Endothelial cell (in vitro differentiated cells): ENCODE results near the gene MAGI2. TPM values are rescaled to one million over a fixed set of nuclear protein-coding genes. Genes with fewer than 3 reads are reported as not detected.

ENCODE experiments used
- DNase-seq: peaks from one replicate; pipeline ENCODE4 v3.0.0; 2021; ENCODE audit warnings: low spot score
- H3K27ac Mint-ChIP-seq: one replicate; pipeline ENCODE4 v1.8.0; 2021; ENCODE audit warnings: mixed read lengths, inconsistent platforms; ENCODE audit not compliant: unreplicated experiment
- H3K27me3 Mint-ChIP-seq: one replicate; pipeline ENCODE4 v1.8.0; 2021; ENCODE audit warnings: mild to moderate bottlenecking, moderate library complexity, mixed read lengths, inconsistent platforms; ENCODE audit not compliant: unreplicated experiment
- H3K36me3 Mint-ChIP-seq: one replicate; pipeline ENCODE4 v1.8.0; 2021; ENCODE audit warnings: mild to moderate bottlenecking, low read depth, mixed read lengths, inconsistent platforms; ENCODE audit not compliant: unreplicated experiment
- H3K4me1 Mint-ChIP-seq: one replicate; pipeline ENCODE4 v1.8.0; 2021; ENCODE audit warnings: mild to moderate bottlenecking, mixed read lengths, inconsistent platforms; ENCODE audit not compliant: unreplicated experiment
- H3K4me3 Mint-ChIP-seq: one replicate; pipeline ENCODE4 v1.8.0; 2021; ENCODE audit warnings: mild to moderate bottlenecking, mixed read lengths, inconsistent platforms; ENCODE audit not compliant: unreplicated experiment
- H3K9me3 Mint-ChIP-seq: one replicate; pipeline ENCODE4 v1.8.0; 2021; ENCODE audit warnings: mixed read lengths, inconsistent platforms; ENCODE audit not compliant: unreplicated experiment
- total RNA-seq: library from RNA; stranded (reverse); fragmentation: NEBNext Ultra II Directional; extraction: Animal tissue kit (Norgen Biotek cat#: 25700); gene quantifications from one replicate; pipeline ENCODE4 v1.2.1, GENCODE V29; 2021; ENCODE audit not compliant: unreplicated experiment
- TF ChIP-seq, protein P1 (sequence below): fragments of 200-600 bp; sonication (generic); IDR thresholded peaks from one replicate; pipeline ENCODE4 v1.5.0; 2021; ENCODE audit warnings: antibody characterized with exemption; ENCODE audit not compliant: unreplicated experiment

MAGI2 gene
- total RNA-seq, 1 donor from 2014 or later = 6.3 TPM

DNA sequence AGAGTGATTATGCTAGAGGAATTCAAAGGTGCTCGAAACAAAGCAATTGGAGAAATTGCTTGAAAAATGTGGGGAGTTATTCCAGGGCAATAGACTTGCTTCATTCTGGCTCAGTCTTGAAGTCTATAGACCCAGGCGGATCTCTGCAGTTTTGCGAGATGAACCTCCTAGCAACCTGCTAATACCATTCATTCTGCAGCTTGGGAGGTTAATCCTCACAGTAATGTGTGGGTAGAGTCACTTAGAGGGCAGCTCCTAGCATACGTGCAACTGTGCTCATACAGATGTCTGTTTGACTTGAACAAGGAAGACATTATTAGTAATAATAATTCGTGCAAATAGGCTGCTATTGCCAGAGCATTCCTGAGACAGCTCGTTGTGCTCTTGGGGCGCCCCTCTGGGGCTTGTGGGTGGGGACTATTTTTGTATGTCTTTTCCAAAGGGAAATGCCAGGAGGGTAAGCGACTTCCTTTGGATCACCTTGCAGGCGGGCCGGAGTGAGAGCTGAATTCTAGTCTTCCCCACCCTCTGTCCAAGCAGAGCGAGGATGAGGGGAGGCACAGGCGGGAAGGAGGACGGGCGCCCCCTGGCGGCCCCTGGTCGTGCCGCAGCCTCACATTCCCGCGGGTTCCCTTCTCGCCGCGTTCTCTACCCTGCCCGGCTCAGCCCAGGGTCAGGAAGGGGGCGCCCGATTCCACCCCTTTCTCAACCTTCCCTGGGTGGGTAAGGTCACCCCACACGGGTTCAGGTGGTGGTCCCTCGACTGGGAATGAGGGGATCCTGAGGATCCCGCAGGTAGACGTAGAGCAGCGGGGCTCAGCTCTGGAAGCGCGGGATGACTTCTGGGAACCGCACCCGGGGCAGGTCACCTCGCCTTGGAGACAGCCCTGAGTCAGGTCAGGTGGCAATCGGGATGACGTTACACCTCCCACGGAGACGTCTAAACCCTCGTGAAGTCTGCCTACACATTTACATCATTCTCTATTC is 1413.4 kb downstream of the MAGI2 start:
- H3K4me3 Mint-ChIP-seq = no peak overlapping the region
- H3K27ac Mint-ChIP-seq = no peak overlapping the region
- TF ChIP-seq, protein P1, sequence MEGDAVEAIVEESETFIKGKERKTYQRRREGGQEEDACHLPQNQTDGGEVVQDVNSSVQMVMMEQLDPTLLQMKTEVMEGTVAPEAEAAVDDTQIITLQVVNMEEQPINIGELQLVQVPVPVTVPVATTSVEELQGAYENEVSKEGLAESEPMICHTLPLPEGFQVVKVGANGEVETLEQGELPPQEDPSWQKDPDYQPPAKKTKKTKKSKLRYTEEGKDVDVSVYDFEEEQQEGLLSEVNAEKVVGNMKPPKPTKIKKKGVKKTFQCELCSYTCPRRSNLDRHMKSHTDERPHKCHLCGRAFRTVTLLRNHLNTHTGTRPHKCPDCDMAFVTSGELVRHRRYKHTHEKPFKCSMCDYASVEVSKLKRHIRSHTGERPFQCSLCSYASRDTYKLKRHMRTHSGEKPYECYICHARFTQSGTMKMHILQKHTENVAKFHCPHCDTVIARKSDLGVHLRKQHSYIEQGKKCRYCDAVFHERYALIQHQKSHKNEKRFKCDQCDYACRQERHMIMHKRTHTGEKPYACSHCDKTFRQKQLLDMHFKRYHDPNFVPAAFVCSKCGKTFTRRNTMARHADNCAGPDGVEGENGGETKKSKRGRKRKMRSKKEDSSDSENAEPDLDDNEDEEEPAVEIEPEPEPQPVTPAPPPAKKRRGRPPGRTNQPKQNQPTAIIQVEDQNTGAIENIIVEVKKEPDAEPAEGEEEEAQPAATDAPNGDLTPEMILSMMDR = peak; percentile 96

DNA sequence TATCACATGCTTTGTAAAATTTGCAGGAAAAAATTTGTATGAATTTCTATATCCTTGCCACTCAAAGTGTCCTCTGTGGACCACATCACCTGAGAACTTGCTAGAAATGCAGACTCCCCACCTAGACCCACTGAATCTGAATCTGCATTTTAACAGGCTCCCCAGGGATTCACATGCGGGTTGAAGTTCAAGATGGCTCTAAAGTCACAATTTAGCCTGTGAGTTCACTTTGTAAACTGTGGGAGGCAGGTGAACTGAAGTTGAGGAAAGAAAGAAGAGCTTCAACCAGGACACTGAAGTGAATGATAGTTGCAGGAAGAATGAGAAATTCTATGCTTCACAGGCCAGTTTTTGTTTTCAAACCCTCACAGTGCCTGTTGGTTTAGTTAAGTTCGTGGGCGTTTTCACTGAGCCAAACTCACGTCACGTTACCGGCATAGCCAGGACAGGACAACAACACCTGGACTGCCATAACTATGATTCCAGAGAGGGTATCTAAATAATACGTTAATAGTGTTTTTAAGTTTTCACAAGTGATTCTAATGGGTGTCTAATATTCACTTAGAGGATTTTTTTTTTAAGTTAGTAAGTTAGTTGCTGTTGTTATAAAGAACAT is 1414.9 kb downstream of the MAGI2 start:
- H3K4me1 Mint-ChIP-seq = no peaks in the 10 kb centered on the region
- TF ChIP-seq, protein P1 = no peak
- peaks cover 5% of the 10 kb centered on the region for H3K27me3 Mint-ChIP-seq
- H3K36me3 Mint-ChIP-seq = no peaks in the 10 kb centered on the region
- DNase-seq = no peak
- no peak overlapping the region for H3K27ac Mint-ChIP-seq
- H3K4me3 Mint-ChIP-seq = no peak overlapping the region
- no peaks in the 10 kb centered on the region for H3K9me3 Mint-ChIP-seq

More for the DNA sequence above, 1413.4 kb downstream of the MAGI2 start:
- peak; percentile 63 for DNase-seq
- Mint-ChIP-seq H3K9me3 (no peaks in the 10 kb centered on the region), H3K4me1 (no peaks in the 10 kb centered on the region), H3K27me3 (peaks cover 4% of the 10 kb centered on the region), H3K36me3 (no peaks in the 10 kb centered on the region)

DNA sequence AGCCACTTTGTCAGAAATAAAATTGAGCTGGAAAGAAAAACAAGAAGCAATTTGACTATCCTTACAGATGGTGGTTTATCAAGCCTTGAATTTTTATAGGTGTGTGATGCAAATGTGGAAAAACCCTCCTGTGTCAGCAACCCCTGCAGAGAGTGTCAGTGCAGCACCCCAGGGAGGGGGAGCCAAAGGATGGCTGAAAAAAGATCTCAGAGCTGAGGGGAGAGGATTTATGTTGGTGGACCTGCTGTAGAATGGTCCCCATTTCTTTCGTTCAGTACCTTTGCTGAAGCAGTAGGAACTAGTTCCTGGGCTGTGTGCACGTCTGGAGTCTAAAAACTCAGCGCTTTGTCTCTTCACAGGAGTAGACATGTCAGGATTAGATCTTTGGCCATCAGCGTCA is 1415.9 kb downstream of the MAGI2 start:
- no peaks in the 10 kb centered on the region for H3K36me3 Mint-ChIP-seq
- TF ChIP-seq, protein P1 = no peak
- H3K9me3 Mint-ChIP-seq = no peaks in the 10 kb centered on the region
- peaks cover 3% of the 10 kb centered on the region for H3K27me3 Mint-ChIP-seq
- no peak overlapping the region for H3K4me3 Mint-ChIP-seq
- H3K27ac Mint-ChIP-seq = no peak overlapping the region
- no peaks in the 10 kb centered on the region for H3K4me1 Mint-ChIP-seq
- no peak for DNase-seq

DNA sequence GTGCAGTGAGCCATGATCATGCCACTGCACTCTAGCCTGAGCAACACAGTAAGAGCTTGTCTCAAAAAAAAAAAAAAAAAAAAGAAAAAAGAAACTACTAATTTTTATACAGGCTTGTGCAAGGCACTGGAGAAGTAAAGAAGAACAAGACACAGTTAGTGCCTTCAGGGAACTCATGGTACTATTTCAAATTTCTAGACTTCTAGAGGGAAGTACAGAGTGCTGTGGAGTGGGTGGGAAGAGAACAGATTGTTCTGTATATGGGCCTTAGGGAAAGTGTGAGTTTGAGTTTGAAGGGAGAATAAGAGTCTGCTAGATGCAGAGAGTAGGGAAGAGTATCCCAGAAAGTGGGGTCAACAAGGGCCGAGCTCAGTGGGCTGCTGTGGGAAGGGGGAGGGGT is 1420.1 kb downstream of the MAGI2 start:
- no peak for DNase-seq
- H3K27ac Mint-ChIP-seq = no peak overlapping the region
- H3K4me1 Mint-ChIP-seq = no peaks in the 10 kb centered on the region

More for the DNA sequence above, 1420.1 kb downstream of the MAGI2 start:
- TF ChIP-seq, protein P1 = no peak
- Mint-ChIP-seq H3K9me3 (no peaks in the 10 kb centered on the region), H3K36me3 (no peaks in the 10 kb centered on the region), H3K4me3 (no peak overlapping the region), H3K27me3 (peaks cover 1% of the 10 kb centered on the region)
